ENCODE results near the gene BANP.
A peak's percentile ranks its signal among the peaks of the same experiment; 100 is the strongest.

Gene BANP

DNA sequence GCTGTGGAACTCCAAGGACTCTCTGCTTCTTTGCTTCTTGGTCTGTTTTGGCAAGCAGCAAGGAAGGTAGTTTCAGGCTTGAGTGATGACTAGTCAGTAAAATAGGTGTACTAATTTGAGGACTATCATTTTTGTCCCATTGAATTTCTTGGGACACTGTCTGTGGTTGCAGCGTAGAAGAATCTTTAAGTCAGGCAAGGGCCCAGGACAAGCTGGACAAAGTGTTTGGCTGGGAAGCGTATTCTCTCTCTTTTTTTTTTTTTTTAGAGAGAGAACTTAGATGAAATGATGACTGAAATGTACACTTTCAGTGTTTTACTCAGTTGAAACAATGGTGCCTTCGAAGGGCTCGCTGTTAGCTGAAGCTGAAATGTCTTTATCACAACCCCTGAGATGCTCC is 105.0 kb downstream of the BANP start:
- Histone ChIP-seq H3K23ac (ENCODE audit: low read depth, low read length, poor library complexity) (peak overlapping the region; percentile 90), H3K4ac (ENCODE audit: low read length) (no peak overlapping the region), H4K91ac (ENCODE audit: low read depth, low read length, poor library complexity) (no peak overlapping the region), H2BK120ac (ENCODE audit: low read depth, low read length) (no peak overlapping the region), H3K9ac (ENCODE audit: low read depth, low read length, poor library complexity) (no peak overlapping the region), H3K18ac (ENCODE audit: low read length) (no peak overlapping the region), H2BK15ac (ENCODE audit: low read length) (no peak overlapping the region), H3K4me1 (ENCODE audit: control insufficient read depth in 2 of 2, insufficient read depth in 1 of 2, low read depth in 1 of 2, low read length in 2 of 2) (peaks cover 2 to 8% of the 10 kb centered on the region in 2 donors), H3K79me1 (ENCODE audit: low read depth, low read length) (peaks cover 4% of the 10 kb centered on the region), H3K27ac (replicated peaks; ENCODE audit: low read length) (no peak overlapping the region), H2BK5ac (ENCODE audit: low read length) (peak overlapping the region; percentile 66), H3K4me3 (ENCODE audit: low read length in 2 of 2) (no peak overlapping the region), H2AFZ (ENCODE audit: low read length) (no peak overlapping the region), H3K14ac (ENCODE audit: low read length) (no peak overlapping the region), H2AK5ac (ENCODE audit: low read depth, low read length) (no peak overlapping the region), H3K36me3 (replicated peaks in 1 of 2; ENCODE audit: control insufficient read depth in 2 of 2, insufficient read depth in 2 of 2, low read length in 2 of 2) (peaks cover 13 to 20% of the 10 kb centered on the region in 2 donors), H3K4me2 (ENCODE audit: insufficient read depth, low read length, poor library complexity, severe bottlenecking) (no peak overlapping the region), H4K8ac (ENCODE audit: low read depth, low read length) (no peak overlapping the region), H2BK12ac (ENCODE audit: low read length) (no peak overlapping the region), H3K9me3 (replicated peaks in 1 of 2; ENCODE audit: control insufficient read depth in 2 of 2, insufficient read depth in 1 of 2, low read depth in 1 of 2, low read length in 2 of 2) (peaks cover 4 to 6% of the 10 kb centered on the region in 2 donors), H3K27me3 (ENCODE audit: control insufficient read depth in 3 of 3, insufficient read depth in 3 of 3, low read depth in 1 of 3, low read length in 3 of 3) (no peaks in the 10 kb centered on the region)
- WGBS, 2 donors (ENCODE audit: extremely low coverage in 2 of 2, insufficient read length in 2 of 2, insufficient replicate concordance in 1 of 2): no CpG with 5 or more reads among the region's 4 CpGs
- DNase-seq (ENCODE audit: low spot score): no peak

DNA sequence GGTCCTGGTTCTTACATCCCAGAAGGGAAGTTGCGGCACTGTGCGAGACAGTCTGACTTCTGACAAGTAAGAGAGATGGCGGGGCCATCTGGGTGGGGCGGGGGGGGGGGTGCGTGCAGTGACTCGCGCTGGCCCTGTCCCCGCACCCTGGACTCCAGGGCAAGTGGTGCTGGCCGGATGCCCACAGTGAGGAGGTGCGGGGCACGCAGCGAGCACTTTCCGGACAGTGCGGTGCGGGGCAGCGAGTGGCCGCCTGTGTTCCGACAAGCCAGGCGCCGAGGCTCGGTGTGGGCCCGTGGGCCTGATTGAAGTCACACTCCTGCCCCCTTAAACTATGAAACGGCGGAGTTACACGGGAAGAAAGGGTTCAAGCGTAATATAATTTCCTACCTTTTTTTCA is 106.4 kb downstream of the BANP start:
- Histone ChIP-seq H2AFZ (ENCODE audit: low read length) (no peak overlapping the region), H3K18ac (ENCODE audit: low read length) (peak overlapping the region; percentile 21), H3K4me3 (ENCODE audit: low read length in 2 of 2) (no peak overlapping the region), H4K8ac (ENCODE audit: low read depth, low read length) (no peak overlapping the region), H3K9ac (ENCODE audit: low read depth, low read length, poor library complexity) (no peak overlapping the region), H4K91ac (ENCODE audit: low read depth, low read length, poor library complexity) (no peak overlapping the region), H2AK5ac (ENCODE audit: low read depth, low read length) (no peak overlapping the region), H2BK5ac (ENCODE audit: low read length) (no peak overlapping the region), H3K4ac (ENCODE audit: low read length) (no peak overlapping the region), H3K9me3 (replicated peaks in 1 of 2; ENCODE audit: control insufficient read depth in 2 of 2, insufficient read depth in 1 of 2, low read depth in 1 of 2, low read length in 2 of 2) (peaks cover 2 to 4% of the 10 kb centered on the region in 2 donors), H2BK120ac (ENCODE audit: low read depth, low read length) (no peak overlapping the region), H3K36me3 (replicated peaks in 1 of 2; ENCODE audit: control insufficient read depth in 2 of 2, insufficient read depth in 2 of 2, low read length in 2 of 2) (peaks cover 8% of the 10 kb centered on the region in 2 donors), H3K14ac (ENCODE audit: low read length) (no peak overlapping the region), H2BK12ac (ENCODE audit: low read length) (no peak overlapping the region), H3K23ac (ENCODE audit: low read depth, low read length, poor library complexity) (no peak overlapping the region), H3K79me1 (ENCODE audit: low read depth, low read length) (peaks cover 4% of the 10 kb centered on the region), H3K4me1 (ENCODE audit: control insufficient read depth in 2 of 2, insufficient read depth in 1 of 2, low read depth in 1 of 2, low read length in 2 of 2) (peaks cover 2 to 14% of the 10 kb centered on the region in 2 donors), H3K4me2 (ENCODE audit: insufficient read depth, low read length, poor library complexity, severe bottlenecking) (no peak overlapping the region), H2BK15ac (ENCODE audit: low read length) (peak overlapping the region; percentile 22), H3K27ac (replicated peaks; ENCODE audit: low read length) (no peak overlapping the region), H3K27me3 (ENCODE audit: control insufficient read depth in 3 of 3, insufficient read depth in 3 of 3, low read depth in 1 of 3, low read length in 3 of 3) (no peaks in the 10 kb centered on the region)
- no peak for DNase-seq (ENCODE audit: low spot score)
- WGBS, 2 donors (ENCODE audit: extremely low coverage in 2 of 2, insufficient read length in 2 of 2, insufficient replicate concordance in 1 of 2): no CpG with 5 or more reads among the region's 26 CpGs

DNA sequence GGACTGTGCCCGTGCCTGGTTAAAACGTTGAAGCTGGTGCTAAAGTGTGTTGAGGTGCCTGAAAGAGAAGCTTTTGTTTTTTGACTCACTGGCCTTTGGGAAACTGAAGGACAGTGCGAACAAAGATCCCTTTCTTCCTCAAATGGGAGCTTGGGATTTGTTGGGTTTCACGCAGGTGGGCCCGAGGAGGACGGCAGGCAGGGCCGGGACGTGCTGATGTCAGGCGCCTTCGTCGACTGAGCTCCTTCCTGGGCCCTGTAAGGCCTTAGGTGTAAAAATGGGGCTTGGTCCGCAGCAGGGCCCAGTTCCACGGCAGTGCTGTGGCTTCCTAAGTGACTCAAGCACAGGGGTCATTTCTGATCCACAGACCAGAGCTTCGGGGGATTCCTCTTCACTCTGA is 106.9 kb downstream of the BANP start:
- no peak overlapping the region for H4K8ac ChIP-seq (ENCODE audit: low read depth, low read length)
- no peaks in the 10 kb centered on the region for H3K27me3 ChIP-seq (ENCODE audit: control insufficient read depth in 3 of 3, insufficient read depth in 3 of 3, low read depth in 1 of 3, low read length in 3 of 3)
- no peak overlapping the region for H3K23ac ChIP-seq (ENCODE audit: low read depth, low read length, poor library complexity)
- H2BK5ac ChIP-seq (ENCODE audit: low read length): no peak overlapping the region
- no peak overlapping the region for H2BK15ac ChIP-seq (ENCODE audit: low read length)
- H3K4ac ChIP-seq (ENCODE audit: low read length): no peak overlapping the region
- H4K91ac ChIP-seq (ENCODE audit: low read depth, low read length, poor library complexity): no peak overlapping the region
- H3K27ac ChIP-seq (replicated peaks; ENCODE audit: low read length): no peak overlapping the region
- no peak overlapping the region for H3K14ac ChIP-seq (ENCODE audit: low read length)
- H3K4me3 ChIP-seq (ENCODE audit: low read length in 2 of 2): no peak overlapping the region
- WGBS, 2 donors (ENCODE audit: extremely low coverage in 2 of 2, insufficient read length in 2 of 2, insufficient replicate concordance in 1 of 2): no CpG with 5 or more reads among the region's 14 CpGs
- H3K9me3 ChIP-seq (replicated peaks in 1 of 2; ENCODE audit: control insufficient read depth in 2 of 2, insufficient read depth in 1 of 2, low read depth in 1 of 2, low read length in 2 of 2): no peaks in the 10 kb centered on the region
- H3K4me2 ChIP-seq (ENCODE audit: insufficient read depth, low read length, poor library complexity, severe bottlenecking): no peak overlapping the region
- no peak overlapping the region for H2AFZ ChIP-seq (ENCODE audit: low read length)
- no peak overlapping the region for H2AK5ac ChIP-seq (ENCODE audit: low read depth, low read length)
- H3K18ac ChIP-seq (ENCODE audit: low read length): peak overlapping the region; percentile 11
- H2BK12ac ChIP-seq (ENCODE audit: low read length): no peak overlapping the region
- no peak overlapping the region for H2BK120ac ChIP-seq (ENCODE audit: low read depth, low read length)
- H3K4me1 ChIP-seq (ENCODE audit: control insufficient read depth in 2 of 2, insufficient read depth in 1 of 2, low read depth in 1 of 2, low read length in 2 of 2): peaks cover 2 to 17% of the 10 kb centered on the region in 2 donors
- no peak overlapping the region for H3K9ac ChIP-seq (ENCODE audit: low read depth, low read length, poor library complexity)
- no peak for DNase-seq (ENCODE audit: low spot score)
- peaks cover 4 to 6% of the 10 kb centered on the region in 2 donors for H3K36me3 ChIP-seq (replicated peaks in 1 of 2; ENCODE audit: control insufficient read depth in 2 of 2, insufficient read depth in 2 of 2, low read length in 2 of 2)
- peaks cover 4% of the 10 kb centered on the region for H3K79me1 ChIP-seq (ENCODE audit: low read depth, low read length)

DNA sequence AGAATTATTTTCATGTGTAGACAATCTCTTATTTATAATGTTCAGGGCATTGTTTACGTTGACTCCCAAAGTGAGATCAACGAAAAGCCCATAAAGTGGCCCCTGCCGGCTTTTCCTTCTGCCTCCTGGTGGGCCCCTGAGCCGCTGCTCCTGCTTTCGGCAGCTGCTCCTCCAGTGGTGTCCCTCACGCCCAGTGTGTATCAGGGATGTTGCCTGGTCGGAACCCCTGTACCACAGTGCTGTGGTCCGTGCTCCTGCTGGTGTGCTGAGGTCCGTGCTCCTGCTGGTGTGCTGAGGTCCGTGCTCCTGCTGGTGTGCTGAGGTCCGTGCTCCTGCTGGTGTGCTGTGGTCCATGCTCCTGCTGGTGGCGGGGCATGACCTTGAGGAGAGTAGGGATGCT is 107.6 kb downstream of the BANP start:
- Histone ChIP-seq H3K4ac (ENCODE audit: low read length) (no peak overlapping the region), H3K18ac (ENCODE audit: low read length) (no peak overlapping the region), H2BK5ac (ENCODE audit: low read length) (no peak overlapping the region), H2AFZ (ENCODE audit: low read length) (no peak overlapping the region), H2BK12ac (ENCODE audit: low read length) (peak overlapping the region; percentile 26), H3K4me1 (ENCODE audit: control insufficient read depth in 2 of 2, insufficient read depth in 1 of 2, low read depth in 1 of 2, low read length in 2 of 2) (peaks cover 2 to 17% of the 10 kb centered on the region in 2 donors), H3K23ac (ENCODE audit: low read depth, low read length, poor library complexity) (peak overlapping the region; percentile 31), H3K9me3 (replicated peaks in 1 of 2; ENCODE audit: control insufficient read depth in 2 of 2, insufficient read depth in 1 of 2, low read depth in 1 of 2, low read length in 2 of 2) (no peaks in the 10 kb centered on the region), H4K8ac (ENCODE audit: low read depth, low read length) (no peak overlapping the region), H4K91ac (ENCODE audit: low read depth, low read length, poor library complexity) (no peak overlapping the region), H3K9ac (ENCODE audit: low read depth, low read length, poor library complexity) (no peak overlapping the region), H3K4me2 (ENCODE audit: insufficient read depth, low read length, poor library complexity, severe bottlenecking) (no peak overlapping the region), H3K14ac (ENCODE audit: low read length) (no peak overlapping the region), H3K36me3 (replicated peaks in 1 of 2; ENCODE audit: control insufficient read depth in 2 of 2, insufficient read depth in 2 of 2, low read length in 2 of 2) (peaks cover 4 to 6% of the 10 kb centered on the region in 2 donors), H2BK120ac (ENCODE audit: low read depth, low read length) (peak overlapping the region; percentile 48), H2BK15ac (ENCODE audit: low read length) (no peak overlapping the region), H3K27me3 (ENCODE audit: control insufficient read depth in 3 of 3, insufficient read depth in 3 of 3, low read depth in 1 of 3, low read length in 3 of 3) (no peaks in the 10 kb centered on the region), H3K4me3 (ENCODE audit: low read length in 2 of 2) (no peak overlapping the region), H3K27ac (replicated peaks; ENCODE audit: low read length) (no peak overlapping the region), H3K79me1 (ENCODE audit: low read depth, low read length) (peaks cover 4% of the 10 kb centered on the region), H2AK5ac (ENCODE audit: low read depth, low read length) (no peak overlapping the region)
- no peak for DNase-seq (ENCODE audit: low spot score)
- no CpG with 5 or more reads among the region's 12 CpGs for WGBS, 2 donors (ENCODE audit: extremely low coverage in 2 of 2, insufficient read length in 2 of 2, insufficient replicate concordance in 1 of 2)

All from neuronal stem cell (in vitro differentiated cells).